ENCODE results near the gene RALGAPA2.

GRCh38 chr20:20666359-20666758 lies 46.1 kb downstream of the RALGAPA2 start:
- TF ChIP-seq CTCF (IDR thresholded peaks at IDR 0.05) = no peak
- no peak for TF ChIP-seq POLR2A (IDR thresholded peaks at IDR 0.05)

Measured in Peyer's patch (tissue), 4 donors.